CD8-positive, alpha-beta memory T cell (primary cell): ENCODE data around the gene PARD3. TPM values are rescaled to one million over a fixed set of nuclear protein-coding genes. Genes with fewer than 3 reads are reported as not detected.

Source experiments
- CTCF ChIA-PET: fragments of 350-600 bp; sonication (Branson Sonifier 250); formaldehyde crosslinking; loops from one replicate; lab custom pipeline; 2021; ENCODE audit warnings: antibody characterized with exemption; lab: Charles Lee
- POLR2A ChIA-PET: fragments of 350-600 bp; sonication (Branson Sonifier 250); formaldehyde crosslinking; loops from one replicate; lab custom pipeline; 2021; ENCODE audit warnings: antibody characterized with exemption; lab: Charles Lee
- DNase-seq, 5 donors: peaks; one replicate each; pipeline versions ENCODE4 v3.0.0 to v3.0.0-alpha.2; 2020 to 2022; ENCODE audit warnings: mixed read lengths in 1 of 5
- H3K27ac ChIP-seq: one replicate; pipeline ENCODE4 v1.7.0; 2013; ENCODE audit warnings: low read depth, mild to moderate bottlenecking, low read length, moderate library complexity
- H3K27me3 ChIP-seq: 2 replicates; pipeline ENCODE4 v1.7.0; 2013; ENCODE audit warnings: low read length, mild to moderate bottlenecking; ENCODE audit not compliant: insufficient read depth, poor library complexity, severe bottlenecking
- H3K36me3 ChIP-seq: 2 replicates; pipeline ENCODE4 v1.7.0; 2013; ENCODE audit warnings: mild to moderate bottlenecking, low read length, moderate library complexity; ENCODE audit not compliant: insufficient read depth
- H3K4me1 ChIP-seq: 2 replicates; pipeline ENCODE4 v1.7.0; 2013; ENCODE audit warnings: mild to moderate bottlenecking, low read length, moderate library complexity; ENCODE audit not compliant: insufficient read depth
- H3K4me3 ChIP-seq: 2 replicates; pipeline ENCODE4 v1.7.0; 2013; ENCODE audit warnings: mild to moderate bottlenecking, low read length
- H3K9me3 ChIP-seq: 2 replicates; pipeline ENCODE4 v1.7.0; 2013; ENCODE audit warnings: mild to moderate bottlenecking, low read length
- H3K27ac Mint-ChIP-seq, 8 donors: one replicate each; pipeline ENCODE4 v1.8.0; 2020 to 2021; ENCODE audit warnings: mixed read lengths in 8 of 8, mild to moderate bottlenecking in 6 of 8, inconsistent platforms in 3 of 8, moderate library complexity in 3 of 8
- H3K27me3 Mint-ChIP-seq, 2 donors: one replicate each; pipeline ENCODE4 v1.8.0; 2020 to 2021; ENCODE audit warnings: mixed read lengths in 2 of 2, mild to moderate bottlenecking in 1 of 2, moderate library complexity in 1 of 2
- H3K36me3 Mint-ChIP-seq, 3 donors: one replicate each; pipeline ENCODE4 v1.8.0; 2020 to 2021; ENCODE audit warnings: mixed read lengths in 3 of 3, inconsistent platforms in 1 of 3, mild to moderate bottlenecking in 1 of 3
- H3K4me1 Mint-ChIP-seq, 3 donors: one replicate each; pipeline ENCODE4 v1.8.0; 2020 to 2021; ENCODE audit warnings: mixed read lengths in 3 of 3, inconsistent platforms in 1 of 3, mild to moderate bottlenecking in 1 of 3
- H3K4me3 Mint-ChIP-seq, 7 donors: one replicate each; pipeline ENCODE4 v1.8.0; 2020 to 2021; ENCODE audit warnings: mixed read lengths in 7 of 7, mild to moderate bottlenecking in 6 of 7, moderate library complexity in 4 of 7, inconsistent platforms in 2 of 7
- H3K9me3 Mint-ChIP-seq, 5 donors: one replicate each; pipeline ENCODE4 v1.8.0; 2020 to 2022; ENCODE audit warnings: mixed read lengths in 5 of 5, mild to moderate bottlenecking in 3 of 5, moderate library complexity in 2 of 5, inconsistent platforms in 1 of 5
- polyA plus RNA-seq: library from polyadenylated mRNA; unstranded; fragments of 300-500 nt; fragmentation: Illumina TruSeq; gene quantifications from one replicate; pipeline ENCODE4 v1.2.3, GENCODE V29; 2021
- total RNA-seq, 2 experiments: library from RNA; stranded (reverse); gene quantifications; one replicate each; pipeline ENCODE4 v1.2.3, GENCODE V29; 2021

PARD3 gene
- total and polyA plus RNA-seq, 3 experiments from 2014 or later = 0.27 to 0.46 TPM; not detected in 1

GRCh38 chr10:34480345-34480744 lies 334.8 kb downstream of the PARD3 start:
- Histone ChIP-seq H3K36me3 (no peaks in the 10 kb centered on the region), H3K9me3 (no peaks in the 10 kb centered on the region), H3K27me3 (no peaks in the 10 kb centered on the region), H3K4me3 (no peak overlapping the region), H3K4me1 (no peaks in the 10 kb centered on the region), H3K27ac (no peak overlapping the region)
- H3K4me3 Mint-ChIP-seq = no peak overlapping the region
- H3K27ac Mint-ChIP-seq = no peak overlapping the region
- H3K36me3 Mint-ChIP-seq = no peaks in the 10 kb centered on the region
- no peak for DNase-seq
- H3K9me3 Mint-ChIP-seq = peaks cover 0 to 2% (median 0%) of the 10 kb centered on the region in 5 donors
- no peaks in the 10 kb centered on the region for H3K4me1 Mint-ChIP-seq
- ChIA-PET CTCF (no interaction called here), POLR2A (no interaction called here)
- peaks cover 0 to 6% of the 10 kb centered on the region in 2 donors for H3K27me3 Mint-ChIP-seq

GRCh38 chr10:34479520-34480179 lies 335.4 kb downstream of the PARD3 start:
- ChIA-PET CTCF (no interaction called here), POLR2A (no interaction called here)
- Mint-ChIP-seq H3K4me3 (no peak overlapping the region), H3K36me3 (no peaks in the 10 kb centered on the region), H3K9me3 (peaks cover 0 to 2% (median 0%) of the 10 kb centered on the region in 5 donors), H3K27me3 (peaks cover 0 to 6% of the 10 kb centered on the region in 2 donors), H3K4me1 (no peaks in the 10 kb centered on the region), H3K27ac (no peak overlapping the region)
- DNase-seq = no peak
- no peaks in the 10 kb centered on the region for H3K4me1 ChIP-seq
- H3K27ac ChIP-seq = no peak overlapping the region
- H3K9me3 ChIP-seq = no peaks in the 10 kb centered on the region
- H3K36me3 ChIP-seq = no peaks in the 10 kb centered on the region
- no peaks in the 10 kb centered on the region for H3K27me3 ChIP-seq
- no peak overlapping the region for H3K4me3 ChIP-seq

- Mint-ChIP-seq H3K9me3 (peaks cover 0 to 2% (median 0%) of the 10 kb centered on the region in 5 donors), H3K36me3 (no peaks in the 10 kb centered on the region), H3K27ac (no peak overlapping the region), H3K4me3 (no peak overlapping the region), H3K4me1 (no peaks in the 10 kb centered on the region), H3K27me3 (peaks cover 0 to 2% of the 10 kb centered on the region in 2 donors)
- Histone ChIP-seq H3K27me3 (no peaks in the 10 kb centered on the region), H3K27ac (no peak overlapping the region), H3K4me1 (no peaks in the 10 kb centered on the region), H3K36me3 (no peaks in the 10 kb centered on the region), H3K9me3 (no peaks in the 10 kb centered on the region), H3K4me3 (no peak overlapping the region)
- ChIA-PET CTCF (no interaction called here), POLR2A (no interaction called here)
- DNase-seq = no peak
Measured at GRCh38 chr10:34477249-34477648, 337.8 kb downstream of the PARD3 start.

- Mint-ChIP-seq H3K4me1 (no peaks in the 10 kb centered on the region), H3K9me3 (peaks cover 0 to 2% (median 0%) of the 10 kb centered on the region in 5 donors), H3K27ac (no peak overlapping the region), H3K36me3 (no peaks in the 10 kb centered on the region), H3K4me3 (no peak overlapping the region), H3K27me3 (no peaks in the 10 kb centered on the region)
- H3K36me3 ChIP-seq = no peaks in the 10 kb centered on the region
- CTCF ChIA-PET = no interaction called here
- no peaks in the 10 kb centered on the region for H3K9me3 ChIP-seq
- H3K4me3 ChIP-seq = no peak overlapping the region
- DNase-seq = no peak
- no peak overlapping the region for H3K27ac ChIP-seq
- H3K27me3 ChIP-seq = no peaks in the 10 kb centered on the region
- H3K4me1 ChIP-seq = no peaks in the 10 kb centered on the region
- POLR2A ChIA-PET = no interaction called here
Measured at GRCh38 chr10:34476608-34477007, 338.5 kb downstream of the PARD3 start.

GRCh38 chr10:34475786-34476185 lies 339.3 kb downstream of the PARD3 start:
- ChIA-PET POLR2A (no interaction called here), CTCF (no interaction called here)
- Mint-ChIP-seq H3K4me3 (no peak overlapping the region), H3K9me3 (no peaks in the 10 kb centered on the region), H3K27ac (no peak overlapping the region), H3K4me1 (no peaks in the 10 kb centered on the region), H3K27me3 (no peaks in the 10 kb centered on the region), H3K36me3 (no peaks in the 10 kb centered on the region)
- no peaks in the 10 kb centered on the region for H3K9me3 ChIP-seq
- H3K36me3 ChIP-seq = no peaks in the 10 kb centered on the region
- no peaks in the 10 kb centered on the region for H3K4me1 ChIP-seq
- H3K27ac ChIP-seq = no peak overlapping the region
- no peak for DNase-seq
- no peaks in the 10 kb centered on the region for H3K27me3 ChIP-seq
- no peak overlapping the region for H3K4me3 ChIP-seq

GRCh38 chr10:34475274-34475646 lies 339.8 kb downstream of the PARD3 start:
- Mint-ChIP-seq H3K9me3 (no peaks in the 10 kb centered on the region), H3K36me3 (no peaks in the 10 kb centered on the region), H3K27ac (no peak overlapping the region), H3K4me1 (no peaks in the 10 kb centered on the region), H3K4me3 (no peak overlapping the region), H3K27me3 (no peaks in the 10 kb centered on the region)
- Histone ChIP-seq H3K4me3 (no peak overlapping the region), H3K4me1 (no peaks in the 10 kb centered on the region), H3K9me3 (no peaks in the 10 kb centered on the region), H3K27ac (no peak overlapping the region), H3K27me3 (no peaks in the 10 kb centered on the region), H3K36me3 (no peaks in the 10 kb centered on the region)
- ChIA-PET POLR2A (no interaction called here), CTCF (no interaction called here)
- DNase-seq = no peak

- Mint-ChIP-seq H3K4me1 (no peaks in the 10 kb centered on the region), H3K9me3 (peaks cover 0 to 2% (median 0%) of the 10 kb centered on the region in 5 donors), H3K36me3 (no peaks in the 10 kb centered on the region), H3K27me3 (no peaks in the 10 kb centered on the region), H3K27ac (no peak overlapping the region), H3K4me3 (no peak overlapping the region)
- CTCF ChIA-PET = no interaction called here
- no peaks in the 10 kb centered on the region for H3K36me3 ChIP-seq
- H3K4me1 ChIP-seq = no peaks in the 10 kb centered on the region
- no peaks in the 10 kb centered on the region for H3K27me3 ChIP-seq
- POLR2A ChIA-PET = no interaction called here
- H3K4me3 ChIP-seq = no peak overlapping the region
- no peak for DNase-seq
- no peak overlapping the region for H3K27ac ChIP-seq
- no peaks in the 10 kb centered on the region for H3K9me3 ChIP-seq
Measured at GRCh38 chr10:34474555-34475273, 340.4 kb downstream of the PARD3 start.

- Mint-ChIP-seq H3K9me3 (peaks cover 0 to 2% (median 0%) of the 10 kb centered on the region in 5 donors), H3K4me3 (no peak overlapping the region), H3K4me1 (no peaks in the 10 kb centered on the region), H3K27me3 (no peaks in the 10 kb centered on the region), H3K36me3 (no peaks in the 10 kb centered on the region), H3K27ac (no peak overlapping the region)
- no peak for DNase-seq
- ChIA-PET POLR2A (no interaction called here), CTCF (no interaction called here)
- no peaks in the 10 kb centered on the region for H3K27me3 ChIP-seq
- H3K4me3 ChIP-seq = no peak overlapping the region
- H3K27ac ChIP-seq = no peak overlapping the region
- no peaks in the 10 kb centered on the region for H3K4me1 ChIP-seq
- H3K36me3 ChIP-seq = no peaks in the 10 kb centered on the region
- no peaks in the 10 kb centered on the region for H3K9me3 ChIP-seq
Measured at GRCh38 chr10:34474009-34474376, 341.1 kb downstream of the PARD3 start.
